HG03442 (cell line): Measurements from ENCODE around the gene TEKT3.

Experiments used
- ATAC-seq: cut with Tn5 transposase; IDR thresholded peaks from one replicate; pipeline ENCODE4 v1.9.1; 2021; ENCODE audit warnings: mild to moderate bottlenecking, moderate library complexity; ENCODE audit not compliant: unreplicated experiment

TEKT3 gene

DNA sequence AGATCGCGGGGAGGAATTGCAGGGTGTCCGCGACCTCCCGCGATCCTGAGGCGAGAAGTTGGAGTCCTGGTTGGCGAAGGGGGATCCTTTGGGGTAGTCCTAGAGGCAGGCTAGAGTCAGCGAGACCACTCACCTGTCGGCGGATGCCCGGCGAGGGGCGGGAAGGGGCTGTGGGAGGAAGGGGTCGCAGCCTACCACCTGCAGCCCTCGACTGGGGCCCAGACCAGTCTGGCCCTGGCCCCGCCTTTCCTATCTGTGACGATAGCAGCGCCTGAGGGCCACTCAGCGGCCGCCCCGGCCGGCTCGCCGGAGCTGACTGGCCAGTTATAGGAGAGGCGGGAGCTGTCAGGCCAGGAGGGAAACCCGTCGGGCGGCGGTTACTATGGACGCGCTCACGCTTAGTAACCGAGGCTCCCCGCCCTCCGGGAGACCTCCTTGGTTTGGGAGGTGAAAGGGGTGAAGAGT lies at the start of gene TEKT3:
Gene TEKT3 (minus strand): TSS at position 213 of the 465 bp plus-strand sequence. CDS start 10,012 bp downstream, outside the sequence.
- no peak for ATAC-seq

DNA sequence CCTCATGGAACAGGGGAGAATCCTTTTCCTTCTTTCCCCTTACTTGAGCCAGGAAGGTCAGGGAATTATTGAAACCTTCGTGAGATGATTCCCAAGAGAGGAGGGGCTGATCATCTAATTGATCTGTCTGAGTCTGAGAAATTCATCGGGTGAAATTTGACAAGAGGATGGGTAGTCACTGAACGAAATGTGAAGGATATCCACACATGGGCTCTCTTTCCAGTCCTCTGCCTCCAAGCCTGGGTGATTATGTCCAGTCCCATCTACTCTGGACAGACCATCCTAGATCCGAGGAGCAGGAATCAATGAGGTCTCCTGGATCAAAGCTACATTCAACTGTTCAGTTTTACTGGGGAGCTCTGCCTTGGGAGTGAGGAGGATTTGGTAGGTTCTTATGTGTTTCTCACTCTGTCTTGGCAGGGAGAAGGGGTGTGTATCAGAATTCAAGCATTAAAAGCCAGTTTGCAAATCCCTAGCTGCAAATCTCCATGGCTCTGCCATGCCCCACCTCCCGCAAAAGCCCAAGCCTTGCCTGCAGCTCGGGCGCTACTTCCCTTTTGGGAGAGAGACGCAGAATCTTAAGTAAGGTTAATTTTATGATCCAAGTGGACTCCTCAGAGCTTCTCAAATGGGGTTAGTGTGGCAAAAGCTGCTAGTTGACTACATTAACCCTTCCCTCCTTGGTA lies 47.1 kb upstream of the TEKT3 start:
- no peak for ATAC-seq

DNA sequence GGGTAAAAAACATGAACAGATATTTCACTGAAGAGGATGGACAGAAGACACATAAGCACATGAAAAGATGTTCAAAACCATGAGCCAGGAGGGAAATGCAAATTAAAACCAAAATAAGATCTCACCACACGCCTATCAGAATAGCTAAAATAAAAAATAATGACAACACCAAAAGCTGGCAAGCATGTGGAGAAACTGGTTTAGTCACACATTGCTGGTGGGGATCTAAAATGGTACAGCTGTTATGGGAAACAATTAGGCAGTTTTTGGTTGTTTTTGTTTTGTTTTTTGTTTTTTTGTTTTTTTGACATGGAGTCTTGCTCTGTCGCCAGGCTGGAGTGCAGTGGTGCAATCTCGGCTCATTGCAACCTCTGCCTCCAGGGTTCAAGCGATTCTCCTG lies 44.7 kb upstream of the TEKT3 start:
- no peak for ATAC-seq

DNA sequence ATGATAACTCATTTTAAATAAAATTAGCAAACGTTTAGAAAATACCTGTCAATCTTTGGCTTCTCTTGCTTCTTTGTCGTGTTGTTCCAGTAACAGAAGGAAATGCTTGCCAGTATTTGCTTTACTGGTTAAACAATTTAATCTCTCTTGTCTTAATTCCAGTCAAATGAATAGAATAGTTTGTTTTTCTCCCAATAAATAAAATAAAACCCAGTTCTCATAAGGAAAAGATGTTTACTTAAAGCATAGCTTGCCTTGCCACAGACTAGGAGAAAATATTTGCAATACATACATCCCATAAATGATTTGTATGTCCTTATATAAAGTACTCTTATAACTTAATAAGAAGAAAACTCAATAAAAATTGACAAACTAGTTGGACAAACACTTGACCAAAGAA lies 43.9 kb upstream of the TEKT3 start:
- no peak for ATAC-seq

DNA sequence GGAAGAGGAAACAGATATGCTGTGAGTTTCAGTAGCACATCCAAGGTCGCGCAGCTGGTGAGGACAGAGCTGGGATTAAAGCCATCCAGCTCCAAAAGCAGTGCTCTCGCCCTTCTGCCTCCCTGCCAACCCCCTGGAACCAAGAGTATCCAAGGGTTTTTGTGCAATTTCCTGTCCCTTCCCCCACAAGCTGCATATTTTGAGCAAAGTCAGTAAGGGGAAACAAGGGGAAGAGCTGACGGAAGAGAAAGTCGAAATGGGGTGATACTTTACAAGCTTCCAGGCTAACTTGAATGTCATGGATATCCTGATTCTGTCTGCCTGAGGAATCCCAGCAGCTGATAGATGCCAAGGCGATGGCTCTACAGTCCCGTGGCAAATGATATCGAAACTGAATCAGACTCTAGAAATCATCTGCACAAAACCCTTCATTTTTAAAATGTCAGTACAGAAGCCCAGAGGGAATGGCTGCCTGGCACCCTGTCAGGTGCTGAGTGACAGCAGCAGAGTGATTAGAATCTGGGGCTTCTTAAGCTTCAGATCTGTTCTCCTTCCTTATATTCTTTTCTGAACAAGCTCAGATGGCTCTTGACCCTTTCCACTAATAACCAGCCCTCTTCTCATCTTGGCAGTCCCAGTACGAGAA lies 42.9 kb upstream of the TEKT3 start:
- ATAC-seq: no peak

DNA sequence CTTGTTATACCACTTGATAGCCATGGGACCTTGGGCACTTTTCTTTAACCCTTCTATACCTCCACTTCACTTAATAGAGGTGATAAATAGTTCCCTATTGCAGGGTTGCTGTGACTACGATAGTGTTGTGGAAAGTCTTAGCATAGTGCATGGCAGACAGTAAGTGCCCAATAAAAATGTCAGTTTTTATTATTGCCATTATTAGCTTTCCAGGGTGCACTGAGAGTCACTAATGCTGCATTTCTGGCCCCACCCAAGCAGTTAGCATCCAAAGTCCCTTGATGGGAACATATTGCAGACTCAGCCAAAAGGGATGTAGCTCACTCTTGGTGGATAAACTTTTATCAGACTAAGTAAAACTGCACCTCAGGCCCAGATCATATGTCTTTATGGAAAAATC lies 41.5 kb upstream of the TEKT3 start:
- ATAC-seq: no peak

DNA sequence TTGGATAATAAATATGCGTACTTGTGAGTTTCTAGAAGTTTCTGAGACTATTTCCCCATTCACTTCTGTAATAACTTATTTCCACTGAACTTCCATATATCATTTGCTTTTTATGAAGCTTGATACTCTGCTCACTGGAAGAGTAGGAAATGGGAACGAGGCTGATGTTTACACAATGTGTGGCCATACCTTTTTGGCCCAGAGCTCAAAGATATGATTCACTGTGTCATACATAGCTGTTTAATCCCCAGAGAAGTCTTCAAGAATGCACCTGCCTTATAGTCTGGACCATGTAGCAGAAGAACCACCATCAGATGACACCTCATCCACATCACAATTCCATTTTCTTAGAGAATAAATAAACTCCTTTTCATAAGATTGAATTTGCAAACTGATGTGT lies 40.3 kb upstream of the TEKT3 start:
- ATAC-seq: no peak

DNA sequence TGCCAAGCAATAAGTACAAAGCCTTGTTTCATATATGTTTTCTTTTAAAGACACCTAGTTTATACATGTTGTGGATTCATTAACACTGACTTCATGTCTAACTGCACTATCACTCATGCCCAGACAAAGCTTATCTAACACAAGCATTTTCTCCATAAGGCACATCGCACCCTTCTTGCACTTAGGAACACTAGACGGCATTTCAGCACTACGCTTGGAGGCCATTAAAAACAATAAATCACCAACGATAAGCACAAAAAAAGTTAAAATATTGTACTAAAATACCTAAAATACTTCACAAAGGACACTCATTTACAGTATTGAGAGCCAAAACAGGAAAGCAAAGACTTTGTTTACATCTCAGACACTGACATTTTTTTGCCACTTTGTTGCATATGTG lies 39.0 kb upstream of the TEKT3 start:
- no peak for ATAC-seq

DNA sequence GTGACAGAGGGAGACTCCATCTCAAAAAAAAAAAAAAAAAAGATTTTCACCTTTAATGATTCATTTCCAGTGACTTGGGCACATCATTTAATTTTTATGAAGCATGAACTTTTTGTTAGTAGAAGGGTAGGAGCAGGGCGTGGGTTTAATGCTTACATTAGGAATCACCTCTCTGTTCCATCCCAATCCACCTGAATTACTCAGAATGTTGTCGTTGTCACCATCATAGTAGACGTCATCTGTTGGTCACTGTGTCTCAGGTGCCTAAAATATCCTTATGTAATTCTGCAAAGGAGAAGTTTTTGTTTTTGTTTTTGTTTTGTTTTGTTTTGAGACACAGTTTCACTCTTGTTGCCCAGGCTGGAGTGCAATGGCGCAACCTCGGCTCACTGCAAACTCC lies 38.3 kb upstream of the TEKT3 start:
- ATAC-seq: no peak

DNA sequence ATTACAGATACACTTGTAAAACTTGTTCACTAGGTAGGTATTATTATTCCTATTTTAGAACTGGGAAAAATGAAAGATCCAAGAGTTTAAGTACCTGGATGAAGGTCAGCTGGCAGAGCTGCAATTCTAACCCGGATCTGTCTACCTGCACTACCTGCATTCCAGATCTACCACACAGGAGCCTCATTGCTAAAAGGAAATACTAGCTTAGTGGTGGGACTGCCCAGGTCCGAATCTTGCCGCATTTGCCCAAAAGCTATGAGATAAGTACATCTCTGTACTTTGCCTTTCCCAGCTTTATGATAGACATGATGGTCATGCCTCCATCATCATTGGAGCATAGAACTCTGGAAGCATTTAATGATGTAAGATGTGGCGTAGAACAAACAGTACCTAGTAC lies 36.8 kb upstream of the TEKT3 start:
- ATAC-seq: no peak

DNA sequence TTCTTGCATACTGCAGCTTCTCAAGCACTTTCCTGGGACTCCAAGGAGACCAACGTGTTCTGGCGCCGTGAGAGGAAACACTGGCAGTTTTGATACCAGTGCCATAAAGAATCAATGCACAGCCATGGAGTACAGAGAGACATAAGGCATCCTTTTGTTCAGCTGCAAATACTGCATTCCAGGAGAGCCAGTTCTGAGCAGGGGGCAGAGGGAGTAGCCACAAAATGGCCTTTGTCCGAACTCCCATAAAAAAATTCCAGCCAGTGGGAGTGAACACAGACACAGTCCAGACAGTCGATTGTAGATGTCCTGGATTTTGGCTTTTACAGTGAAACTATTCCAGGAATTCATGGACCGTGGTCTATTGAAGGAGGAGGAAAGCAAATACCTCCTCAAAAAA lies 36.2 kb upstream of the TEKT3 start:
- no peak for ATAC-seq

DNA sequence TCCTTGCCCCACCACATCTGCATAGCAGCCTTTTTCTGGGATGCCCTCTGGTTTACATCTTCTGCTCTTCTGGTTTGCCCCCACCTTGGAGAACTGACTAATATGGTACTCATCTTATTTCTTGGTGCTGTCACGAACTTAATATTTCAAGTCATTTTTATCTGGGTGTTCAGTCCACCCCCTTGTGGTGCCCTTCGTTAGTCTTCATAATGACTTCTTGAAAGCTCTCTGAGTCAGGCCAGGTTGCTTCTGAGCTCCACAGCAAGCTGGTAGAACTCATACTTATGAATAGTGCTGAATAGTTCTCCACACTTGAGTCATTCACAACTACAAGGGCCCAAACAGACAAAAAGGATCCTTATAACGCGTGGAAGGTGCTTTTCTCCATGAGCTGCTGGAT lies 35.8 kb upstream of the TEKT3 start:
- ATAC-seq: no peak

DNA sequence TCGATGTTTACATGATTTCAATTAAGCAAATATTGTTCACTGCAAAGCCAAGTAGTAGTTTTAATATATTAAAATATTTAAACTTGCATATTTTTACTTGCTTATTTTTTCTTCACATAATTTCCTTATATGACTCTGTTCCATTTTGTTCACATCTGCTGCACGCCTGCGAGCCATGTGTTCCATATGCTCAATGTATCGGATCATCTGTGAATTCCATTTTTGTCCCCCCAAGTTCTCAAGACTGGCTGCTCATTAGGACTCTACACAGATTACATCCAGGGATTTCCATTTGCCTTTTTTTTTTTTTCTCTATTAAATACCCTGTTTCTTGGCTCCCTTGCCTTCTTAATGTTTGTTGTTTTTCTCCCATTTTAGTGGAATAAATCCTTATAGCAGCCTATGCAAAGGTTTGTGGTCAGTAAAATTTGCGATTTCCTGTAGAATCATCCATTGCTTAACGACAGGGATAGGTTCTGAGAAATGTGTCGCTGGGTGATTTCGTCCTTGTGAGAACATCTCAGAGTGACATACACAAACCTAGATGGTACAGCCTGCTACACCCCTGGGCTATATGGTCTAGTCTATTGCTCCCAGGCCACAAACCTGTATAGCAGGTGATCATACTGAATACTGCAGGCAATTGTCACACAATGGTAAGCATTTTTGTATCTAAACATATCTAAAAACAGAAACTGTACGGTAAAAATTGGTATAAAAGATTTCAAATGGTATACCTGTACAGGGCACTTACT lies 30.2 kb upstream of the TEKT3 start:
- ATAC-seq: no peak

DNA sequence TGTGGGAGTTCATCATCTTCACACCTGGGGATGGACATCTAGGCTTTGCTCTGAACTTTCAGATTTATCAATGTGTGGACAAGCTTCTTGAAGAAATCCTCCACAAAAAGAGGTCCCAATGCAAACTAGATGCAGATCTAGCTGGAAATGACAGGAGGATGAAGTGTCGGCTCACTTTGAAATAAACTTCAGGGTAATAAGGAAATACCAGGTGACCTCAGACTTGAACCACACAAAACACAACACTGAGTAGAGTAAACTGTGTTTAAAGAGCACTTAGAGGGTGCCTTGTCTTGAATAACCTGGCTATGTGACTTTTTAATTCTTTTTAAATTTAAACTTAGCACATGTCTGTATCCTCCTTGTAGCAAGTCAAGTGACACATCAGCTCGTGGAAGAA lies 27.2 kb upstream of the TEKT3 start:
- no peak for ATAC-seq

DNA sequence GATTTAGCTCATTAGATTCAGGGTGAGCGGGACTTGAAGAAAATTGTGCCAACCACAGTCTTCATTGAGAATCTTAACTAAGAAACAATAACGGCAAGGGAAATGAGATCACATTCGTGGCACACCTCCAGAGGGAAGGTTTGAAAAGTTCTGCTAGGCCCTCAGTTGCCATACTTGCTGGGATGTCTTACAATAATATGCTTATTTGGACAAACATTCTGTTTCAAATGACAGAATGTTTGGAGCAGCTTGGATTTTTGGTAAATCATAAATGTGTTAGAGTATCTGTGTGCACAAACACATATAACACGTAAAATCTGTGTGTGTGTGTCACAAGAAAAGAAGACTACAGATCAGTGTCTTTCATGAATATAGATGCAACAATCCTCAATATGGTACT lies 24.6 kb upstream of the TEKT3 start:
- ATAC-seq: no peak

DNA sequence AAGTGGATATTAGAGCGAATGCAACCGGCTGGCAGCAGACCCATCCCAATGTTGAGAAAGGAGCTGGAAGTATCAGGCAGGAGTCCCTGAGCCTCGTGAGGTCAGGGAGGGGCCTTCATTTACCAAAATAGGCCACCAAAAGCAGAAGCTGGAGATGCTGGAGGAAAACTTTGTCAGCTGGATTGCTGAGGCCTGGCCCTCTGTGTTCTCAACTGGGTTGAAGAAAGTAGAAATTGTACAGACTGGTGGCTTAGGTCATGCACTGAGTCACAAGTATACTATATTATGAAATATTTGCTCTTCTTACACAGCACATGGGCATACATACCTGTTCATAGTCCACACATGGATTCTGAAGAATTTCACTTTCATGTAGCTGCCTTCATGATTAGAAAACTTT lies 23.2 kb upstream of the TEKT3 start:
- no peak for ATAC-seq

DNA sequence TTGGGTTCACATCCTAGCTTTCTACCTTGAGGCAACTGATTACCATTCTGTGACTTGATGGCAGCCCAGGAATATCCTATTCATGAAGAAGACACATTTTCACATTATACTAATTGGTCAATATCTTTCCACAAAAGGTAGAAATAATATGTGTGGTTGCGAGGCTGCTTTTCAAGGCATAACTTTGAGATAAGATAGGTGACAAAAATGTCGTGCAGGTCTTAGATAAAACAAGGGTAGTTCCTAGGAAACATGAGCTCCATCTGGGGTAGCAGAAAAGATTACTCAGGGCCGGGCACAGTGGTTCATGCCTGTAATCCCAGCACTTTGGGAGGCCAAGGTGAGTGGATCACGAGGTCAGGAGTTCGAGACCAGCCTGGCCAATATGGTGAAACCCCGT lies 22.3 kb upstream of the TEKT3 start:
- no peak for ATAC-seq

DNA sequence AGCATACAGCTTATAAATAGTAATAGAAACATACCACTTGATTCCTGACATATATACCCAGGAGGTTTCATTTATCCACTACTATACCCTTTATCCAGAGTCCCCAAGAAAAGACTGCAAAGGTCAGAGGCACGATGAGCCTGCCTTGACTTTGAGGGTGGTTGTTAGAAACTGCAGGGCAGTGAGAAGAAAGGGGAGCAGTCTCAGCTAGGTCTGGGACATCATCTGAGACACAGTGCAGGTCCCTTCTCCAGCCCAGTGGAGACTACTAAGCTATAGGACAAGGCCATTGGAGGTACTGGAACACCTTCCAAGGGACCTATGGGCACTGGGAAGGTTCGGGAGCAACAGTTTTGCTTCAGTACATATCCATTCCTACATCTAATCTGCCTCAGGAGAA lies 20.2 kb upstream of the TEKT3 start:
- ATAC-seq: no peak

DNA sequence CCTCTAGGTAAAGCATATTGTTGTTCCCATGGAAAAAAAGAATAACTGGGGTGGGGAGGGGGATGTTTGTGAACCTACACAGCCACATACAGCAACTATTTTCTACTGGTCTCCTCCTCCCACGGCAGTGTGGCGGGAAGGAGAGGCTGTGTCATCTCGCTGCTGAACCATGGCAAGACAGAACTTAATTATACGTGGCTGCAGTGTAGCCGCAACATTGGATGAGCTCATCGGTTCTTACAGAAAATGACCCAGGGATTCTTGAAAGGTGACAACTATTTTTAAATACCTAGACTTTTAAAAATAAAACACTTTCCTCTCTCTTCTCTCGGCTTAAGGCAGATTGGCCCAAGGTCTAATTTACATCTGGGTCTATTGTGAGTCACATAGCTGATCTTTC lies 19.8 kb upstream of the TEKT3 start:
- ATAC-seq: no peak

DNA sequence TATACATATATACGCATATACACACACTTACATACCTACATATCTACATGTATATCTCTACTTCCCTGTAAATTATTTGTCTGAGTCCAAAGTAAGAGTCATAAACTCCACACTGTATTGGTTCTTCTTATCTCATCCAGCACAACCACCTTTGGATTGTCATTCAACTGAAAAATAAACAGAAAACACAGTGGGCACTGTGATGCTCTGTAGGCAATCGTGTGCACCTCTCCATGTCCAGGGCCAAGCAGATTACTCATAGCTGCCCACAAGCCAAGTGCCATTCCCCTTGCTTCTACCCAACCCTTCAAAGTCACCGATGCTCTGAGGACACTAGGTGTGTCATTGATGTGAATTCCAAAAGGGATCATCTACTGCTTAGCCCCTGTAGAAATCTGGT lies 12.9 kb upstream of the TEKT3 start:
- no peak for ATAC-seq

DNA sequence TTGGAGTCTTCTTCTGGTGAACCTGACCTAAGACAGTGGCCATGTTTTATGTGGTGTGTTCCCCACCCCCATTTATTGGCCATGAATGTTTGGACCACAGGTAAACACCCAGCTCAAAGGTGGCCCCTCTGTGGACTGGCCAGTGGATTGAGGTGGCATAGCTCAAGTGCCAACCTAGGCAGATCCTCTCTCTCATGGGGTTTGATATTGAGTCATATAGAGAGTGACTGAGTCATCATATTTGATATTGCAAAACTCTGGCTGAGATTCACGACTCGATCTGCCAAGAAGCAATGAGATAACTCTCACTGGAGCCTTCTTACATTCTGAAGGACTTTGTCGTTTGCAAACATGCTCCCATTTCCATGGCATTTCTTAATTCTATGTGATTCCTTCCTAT lies 10.5 kb upstream of the TEKT3 start:
- ATAC-seq: no peak

DNA sequence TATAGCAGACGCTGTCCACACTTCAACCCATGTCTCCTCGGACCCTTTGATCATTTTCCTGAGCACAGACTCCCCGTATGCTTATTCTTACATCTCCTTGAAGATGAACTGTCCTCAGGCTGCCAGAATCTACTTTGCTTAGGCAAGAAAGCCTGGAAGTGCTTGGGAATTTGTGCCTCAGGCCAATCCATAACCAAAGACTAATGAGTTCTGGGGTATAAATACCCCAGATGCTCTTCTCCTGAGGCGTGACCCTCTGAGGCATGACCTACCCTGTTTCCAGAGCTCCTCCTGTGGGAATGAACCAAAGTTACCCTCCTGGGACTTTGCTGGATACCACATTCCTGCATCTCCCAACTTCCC lies 10.1 kb upstream of the TEKT3 start:
- ATAC-seq: no peak
